Stomach (tissue), 4 donors: ENCODE measurements around the gene MOCS1.

Experiments used
- CTCF ChIP-seq, 7 experiments: fragments of 450-650 bp in 4 of 7; fragments of 200-600 bp in 3 of 7; sonication (generic) in 3 of 7; IDR thresholded peaks; one replicate each; pipeline ENCODE4 v1.5.1; 2016 to 2019; ENCODE audit warnings: antibody characterized with exemption in 7 of 7, control low read depth in 2 of 7, mild to moderate bottlenecking in 1 of 7
- EP300 ChIP-seq: sonication (generic); formaldehyde crosslinking; IDR thresholded peaks from one replicate; pipeline ENCODE4 v1.6.1; 2017; ENCODE audit warnings: antibody characterized with exemption
- POLR2A ChIP-seq, 4 donors: fragments of 450-650 bp; IDR thresholded peaks; one replicate each; pipeline ENCODE4 v1.6.1; 2016; ENCODE audit warnings: antibody characterized with exemption in 4 of 4, control low read depth in 2 of 4, mild to moderate bottlenecking in 1 of 4, moderate library complexity in 1 of 4
- POLR2AphosphoS5 ChIP-seq, 3 donors: sonication (generic); formaldehyde crosslinking; IDR thresholded peaks; one replicate each; pipeline ENCODE4 v1.6.1; 2016; ENCODE audit warnings: antibody characterized with exemption in 3 of 3

- TF ChIP-seq EP300 (no peak), CTCF (IDR thresholded peaks at IDR 0.05) (no peak), POLR2A (IDR thresholded peaks at IDR 0.05) (no peak), POLR2AphosphoS5 (IDR thresholded peaks at IDR 0.05) (no peak)
Observed at GRCh38 chr6:39917329-39917728, 16.9 kb downstream of the MOCS1 start.
